ENCODE results near the gene PRKAB2.
"Not testable (repeated sequence)": the region's sequence is repeated elsewhere in the genome, so short reads cannot be mapped to it uniquely, and the experiment has no call there.

The PRKAB2 gene

DNA sequence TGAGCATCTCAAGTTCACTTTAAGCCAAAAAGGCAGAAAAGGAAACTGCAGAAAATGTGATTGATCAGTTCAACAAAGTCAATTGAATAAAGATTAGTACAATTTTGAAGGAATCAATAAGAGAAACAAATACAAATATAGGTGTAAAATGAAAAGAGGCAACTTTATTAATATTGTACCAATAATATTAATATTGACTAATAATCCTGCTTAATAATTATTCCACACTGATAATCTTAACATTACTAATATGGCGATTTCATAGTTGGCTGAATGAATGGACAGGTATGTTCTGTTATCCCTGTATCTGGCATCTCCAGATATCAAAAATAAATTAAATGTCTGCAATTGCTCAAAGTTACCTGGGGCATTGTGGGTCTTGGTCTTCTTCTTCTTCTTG is 61.8 kb downstream of the PRKAB2 start:
- no peak for DNase-seq (ENCODE audit: low read depth in 2 of 2)

DNA sequence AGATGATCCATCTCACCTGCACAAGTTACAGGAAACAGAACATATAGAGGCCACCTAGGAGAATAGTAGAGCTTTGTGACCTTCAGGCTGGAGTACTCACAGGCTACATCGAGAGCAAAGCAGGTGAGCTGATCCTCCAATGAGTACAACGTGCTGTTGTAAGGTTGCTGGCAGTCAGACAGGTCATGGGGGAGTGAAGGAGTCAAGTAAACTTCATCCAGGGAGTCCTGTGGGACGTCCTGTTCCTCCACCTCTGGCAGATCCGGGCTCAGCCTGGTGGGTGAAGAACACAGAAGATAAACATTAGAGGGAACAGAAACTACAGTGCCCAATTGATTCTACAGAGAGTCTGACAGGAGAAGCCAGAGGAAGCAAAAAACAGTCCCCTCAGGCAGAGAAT is 62.5 kb downstream of the PRKAB2 start:
- DNase-seq (ENCODE audit: low read depth in 2 of 2), result no peak

GRCh38 chr1:147109041-147109440 is 63.2 kb downstream of the PRKAB2 start:
- DNase-seq (ENCODE audit: low read depth in 2 of 2), result no peak

GRCh38 chr1:147106407-147106881 is 65.8 kb downstream of the PRKAB2 start:
- not testable (repeated sequence) for DNase-seq (ENCODE audit: low read depth in 2 of 2)

- no peak for DNase-seq (ENCODE audit: low read depth in 2 of 2)
Observed at GRCh38 chr1:147105909-147106308, 66.4 kb downstream of the PRKAB2 start.
